Liver (tissue), 9 donors: Measurements from ENCODE around the gene ZDHHC11. TPM values are rescaled to one million over a fixed set of nuclear protein-coding genes. Genes with fewer than 3 reads are reported as not detected.

Source experiments
- DNase-seq: peaks from one replicate; pipeline ENCODE4 v3.0.0-alpha.2; 2017; ENCODE audit warnings: low spot score
- H3K27ac ChIP-seq, 2 donors: one replicate each; pipeline ENCODE4 v1.7.0; 2013; ENCODE audit warnings: inconsistent platforms in 2 of 2, low read length in 2 of 2, control low read depth in 1 of 2, low read depth in 1 of 2, mild to moderate bottlenecking in 1 of 2
- H3K27me3 ChIP-seq, 4 donors: one replicate each; pipeline versions ENCODE4 v1.6.1 to v1.7.0; 2013; ENCODE audit warnings: low read length in 3 of 4, inconsistent platforms in 1 of 4, mild to moderate bottlenecking in 1 of 4, moderate library complexity in 1 of 4; ENCODE audit not compliant: control insufficient read depth in 4 of 4, insufficient read depth in 4 of 4
- H3K36me3 ChIP-seq, 4 donors: one replicate each; pipeline versions ENCODE4 v1.6.1 to v1.7.0; 2013; ENCODE audit warnings: low read length in 3 of 4, mild to moderate bottlenecking in 3 of 4, low read depth in 1 of 4, moderate library complexity in 1 of 4; ENCODE audit not compliant: control insufficient read depth in 4 of 4, insufficient read depth in 3 of 4
- H3K4me1 ChIP-seq, 4 donors: one replicate each; pipeline versions ENCODE4 v1.6.1 to v1.7.0; 2013; ENCODE audit warnings: low read length in 3 of 4, mild to moderate bottlenecking in 3 of 4, moderate library complexity in 1 of 4; ENCODE audit not compliant: control insufficient read depth in 4 of 4, insufficient read depth in 4 of 4
- H3K4me3 ChIP-seq, 3 donors: one replicate each; pipeline versions ENCODE4 v1.6.1 to v1.7.0; 2013; ENCODE audit warnings: low read length in 3 of 3, control low read depth in 1 of 3, low read depth in 1 of 3, mild to moderate bottlenecking in 1 of 3
- H3K9ac ChIP-seq, 2 donors: one replicate each; pipeline ENCODE4 v1.7.0; 2013; ENCODE audit warnings: low read length in 2 of 2, mild to moderate bottlenecking in 2 of 2, moderate library complexity in 2 of 2, control low read depth in 1 of 2, low read depth in 1 of 2
- H3K9me3 ChIP-seq, 4 donors: one replicate each; pipeline versions ENCODE4 v1.6.1 to v1.7.0; 2013; ENCODE audit warnings: low read length in 3 of 4; ENCODE audit not compliant: control insufficient read depth in 4 of 4
- ATF3 ChIP-seq: IDR thresholded peaks from 2 replicates; pipeline ENCODE4 v1.6.1; 2016; ENCODE audit warnings: antibody characterized with exemption
- CTCF ChIP-seq: fragments of 150-350 bp; IDR thresholded peaks from 2 replicates; pipeline ENCODE4 v1.5.1; 2017; ENCODE audit warnings: improper control_type of control experiment, low read depth, low read length; ENCODE audit not compliant: missing input control
- EGR1 ChIP-seq, 2 donors: IDR thresholded peaks; 2 replicates each; pipeline ENCODE4 v1.6.1; 2016 to 2018; ENCODE audit warnings: antibody characterized with exemption in 2 of 2, low read depth in 2 of 2
- FOXA1 ChIP-seq: IDR thresholded peaks from 2 replicates; pipeline ENCODE4 v1.6.1; 2016; ENCODE audit warnings: antibody characterized with exemption
- FOXA2 ChIP-seq: IDR thresholded peaks from 2 replicates; pipeline ENCODE4 v1.6.1; 2016; ENCODE audit warnings: antibody characterized with exemption
- GABPA ChIP-seq, 2 donors: IDR thresholded peaks in 1 of 2; conservative IDR thresholded peaks in 1 of 2; 2 replicates each; pipeline ENCODE4 v1.6.1; 2016; ENCODE audit warnings: antibody characterized with exemption in 2 of 2, mild to moderate bottlenecking in 1 of 2, moderate library complexity in 1 of 2
- JUND ChIP-seq, 2 donors: IDR thresholded peaks; 2 replicates each; pipeline ENCODE4 v1.6.1; 2016; ENCODE audit warnings: antibody characterized with exemption in 2 of 2
- NR2F2 ChIP-seq: IDR thresholded peaks from 2 replicates; pipeline ENCODE4 v1.6.1; 2016; ENCODE audit warnings: antibody characterized with exemption
- RAD21 ChIP-seq, 2 donors: IDR thresholded peaks; 2 replicates each; pipeline ENCODE4 v1.6.1; 2016; ENCODE audit warnings: antibody characterized with exemption in 2 of 2, mild to moderate bottlenecking in 2 of 2
- REST ChIP-seq: IDR thresholded peaks from 2 replicates; pipeline ENCODE4 v1.6.1; 2016; ENCODE audit warnings: antibody characterized with exemption, mild to moderate bottlenecking
- RXRA ChIP-seq, 2 donors: IDR thresholded peaks; 2 replicates each; pipeline ENCODE4 v1.6.1; 2017 to 2018; ENCODE audit warnings: antibody characterized with exemption in 2 of 2, mild to moderate bottlenecking in 1 of 2
- SP1 ChIP-seq: IDR thresholded peaks from 2 replicates; pipeline ENCODE4 v1.6.1; 2018; ENCODE audit warnings: antibody characterized with exemption, mild to moderate bottlenecking
- YY1 ChIP-seq: IDR thresholded peaks from 2 replicates; pipeline ENCODE4 v1.6.1; 2016; ENCODE audit warnings: antibody characterized with exemption, mild to moderate bottlenecking
- WGBS: extraction: QIAGEN DNeasy Blood & Tissue Kit; methylation state at CpG from one replicate; pipeline ENCODE4 v1.1.7; 2013; 5-methylcytosine and 5-hydroxymethylcytosine counted together
- polyA plus RNA-seq, 2 donors: library from polyadenylated mRNA; stranded (reverse) in 1 of 2; unstranded in 1 of 2; fragments of 200-250 nt in 1 of 2; fragments of >200 nt in 1 of 2; fragmentation: Nextera tagmentation in 1 of 2; extraction: Ambion mirVana in 1 of 2; gene quantifications; one replicate each; pipeline versions ENCODE4 v1.2.1 to v1.2.3, GENCODE V29; 2013 to 2015
- total RNA-seq, 2 donors: library from RNA; depleted of rRNA; stranded (reverse); fragments of >200 nt; gene quantifications; one replicate each; pipeline ENCODE4 v1.2.3, GENCODE V29; 2014
- donor health status: healthy.
- donor health status: healthy.
- donor health status: healthy.
- donor health status: healthy.
- donor health status: healthy.

Gene ZDHHC11
- total and polyA plus RNA-seq, 4 donors: 0.93 to 3.2 (median 1.3) TPM

GRCh38 chr5:862367-863243, 11.8 kb upstream of the ZDHHC11 start (continued):
- TF ChIP-seq CTCF (no peak), REST (no peak), EGR1 (IDR thresholded peaks at IDR 0.05; ENCODE audit: low read depth in 2 of 2) (no peak)

GRCh38 chr5:861442-862366, 10.9 kb upstream of the ZDHHC11 start:
- Histone ChIP-seq H3K9ac (no peak overlapping the region), H3K9me3 (no peaks in the 10 kb centered on the region), H3K27me3 (no peaks in the 10 kb centered on the region), H3K36me3 (peaks cover 4 to 30% (median 10%) of the 10 kb centered on the region in 4 donors), H3K27ac (no peak overlapping the region), H3K4me3 (no peak overlapping the region), H3K4me1 (peaks cover 0 to 2% (median 0%) of the 10 kb centered on the region in 4 donors)
- WGBS: 90% methylated on average over 22 of the region's 22 CpGs
- TF ChIP-seq FOXA1: no peak
- no peak for TF ChIP-seq EGR1 (IDR thresholded peaks at IDR 0.05; ENCODE audit: low read depth in 2 of 2)
- no peak for TF ChIP-seq FOXA2
- TF ChIP-seq ATF3: no peak
- TF ChIP-seq RAD21 (IDR thresholded peaks at IDR 0.05): no peak
- no peak for TF ChIP-seq GABPA (IDR thresholded peaks at IDR 0.05 in 1 of 2, conservative IDR thresholded peaks at IDR 0.05 in 1 of 2)
- no peak for TF ChIP-seq SP1
- no peak for TF ChIP-seq REST
- no peak for TF ChIP-seq RXRA (IDR thresholded peaks at IDR 0.05)
- no peak for TF ChIP-seq JUND (IDR thresholded peaks at IDR 0.05)
- no peak for TF ChIP-seq CTCF
- TF ChIP-seq NR2F2: no peak
- TF ChIP-seq YY1: no peak
- no peak for DNase-seq
